Epithelial cell of esophagus (primary cell): ENCODE measurements around the gene HIRIP3.

Source experiments
- DNase-seq: peaks from one replicate; pipeline ENCODE4 v3.0.0; 2010; ENCODE audit warnings: low read depth
- H3K4me3 ChIP-seq: 2 replicates; pipeline ENCODE4 v1.5.1; 2011; ENCODE audit warnings: mild to moderate bottlenecking, low read length, control low read depth
- CTCF ChIP-seq: IDR thresholded peaks from 2 replicates; pipeline ENCODE4 v1.5.1; 2011; ENCODE audit warnings: low read depth, mild to moderate bottlenecking, low read length, control low read depth, inconsistent platforms; ENCODE audit not compliant: insufficient read depth; ENCODE audit errors: missing control alignments

The HIRIP3 gene

GRCh38 chr16:30007378-30007895 lies 12.0 kb upstream of the HIRIP3 start:
- no peak overlapping the region for H3K4me3 ChIP-seq
- TF ChIP-seq CTCF, result no peak
- DNase-seq, result no peak

- no peak overlapping the region for H3K4me3 ChIP-seq
Measured at GRCh38 chr16:30006659-30007377, 11.4 kb upstream of the HIRIP3 start.

GRCh38 chr16:30006095-30006473 lies 10.7 kb upstream of the HIRIP3 start:
- H3K4me3 ChIP-seq, result no peak overlapping the region
- no peak for TF ChIP-seq CTCF

More at GRCh38 chr16:30006659-30007377, 11.4 kb upstream of the HIRIP3 start:
- no peak for DNase-seq
- no peak for TF ChIP-seq CTCF

GRCh38 chr16:30005341-30006094 lies 10.1 kb upstream of the HIRIP3 start:
- DNase-seq, result peak; percentile 47
- H3K4me3 ChIP-seq, result no peak overlapping the region
- peak; percentile 80 for TF ChIP-seq CTCF

More at GRCh38 chr16:30006095-30006473, 10.7 kb upstream of the HIRIP3 start:
- no peak for DNase-seq

GRCh38 chr16:30004811-30005242 lies 9.4 kb upstream of the HIRIP3 start:
- H3K4me3 ChIP-seq, result no peak overlapping the region
- TF ChIP-seq CTCF, result no peak
- no peak for DNase-seq

- no peak for TF ChIP-seq CTCF
- DNase-seq, result no peak
- H3K4me3 ChIP-seq, result no peak overlapping the region
Measured at GRCh38 chr16:30004424-30004776, 9.0 kb upstream of the HIRIP3 start.
